K562 (cell line): ENCODE results near the gene MTHFD2. TPM values are rescaled to one million over a fixed set of nuclear protein-coding genes. Genes with fewer than 3 reads are reported as not detected.

Experiments used
- C11orf30 ChIP-seq: fragments of 450-650 bp; IDR thresholded peaks from 2 replicates; pipeline ENCODE4 v1.6.1; 2016; ENCODE audit warnings: low read depth, mild to moderate bottlenecking
- CBFB ChIP-seq: sonication (generic); formaldehyde crosslinking; IDR thresholded peaks from 2 replicates; pipeline ENCODE4 v1.4.0; 2020; ENCODE audit warnings: mild to moderate bottlenecking, missing genetic modification reagents
- CHD2 ChIP-seq: IDR thresholded peaks from 2 replicates; pipeline ENCODE4 v1.6.1; 2011; ENCODE audit warnings: low read depth, low read length
- CLOCK ChIP-seq: fragments of 250-450 bp; sonication (Bioruptor Pico); IDR thresholded peaks from 2 replicates; pipeline ENCODE4 v1.4.0; 2020; ENCODE audit warnings: mild to moderate bottlenecking, moderate library complexity, borderline replicate concordance
- CXXC5 ChIP-seq: fragments of 250-450 bp; sonication (Bioruptor Pico); IDR thresholded peaks from 2 replicates; pipeline ENCODE4 v1.8.0; 2022; ENCODE audit warnings: inconsistent platforms, mild to moderate bottlenecking, moderate library complexity
- ESRRB ChIP-seq: fragments of 250-450 bp; sonication (Bioruptor Pico); IDR thresholded peaks from 2 replicates; pipeline ENCODE4 v1.5.0; 2020; ENCODE audit warnings: mild to moderate bottlenecking, moderate library complexity, borderline replicate concordance
- ETV5 ChIP-seq: sonication (generic); formaldehyde crosslinking; IDR thresholded peaks from 2 replicates; pipeline ENCODE4 v1.4.0; 2020; ENCODE audit warnings: low read depth, mild to moderate bottlenecking, missing genetic modification reagents
- EZH2 ChIP-seq: IDR thresholded peaks from 2 replicates; pipeline ENCODE4 v1.6.1; 2012; ENCODE audit warnings: low read depth, mild to moderate bottlenecking, inconsistent platforms, low read length, borderline replicate concordance
- FOXA1 ChIP-seq: fragments of 450-650 bp; IDR thresholded peaks from 2 replicates; pipeline ENCODE4 v1.6.1; 2016; ENCODE audit warnings: mild to moderate bottlenecking, borderline replicate concordance
- HDAC1 ChIP-seq, 2 experiments: fragments of 450-650 bp; IDR thresholded peaks; 2 replicates each; pipeline ENCODE4 v1.6.1; 2016 to 2017; ENCODE audit warnings: inconsistent platforms in 1 of 2, mild to moderate bottlenecking in 1 of 2, moderate library complexity in 1 of 2
- HIVEP1 ChIP-seq: fragments of 250-450 bp; sonication (Bioruptor Pico); IDR thresholded peaks from 2 replicates; pipeline ENCODE4 v1.4.0; 2020; ENCODE audit warnings: mild to moderate bottlenecking
- HSF4 ChIP-seq: fragments of 250-450 bp; sonication (Bioruptor Pico); IDR thresholded peaks from 2 replicates; pipeline ENCODE4 v2.1.2; 2022; ENCODE audit warnings: mild to moderate bottlenecking, moderate library complexity, borderline replicate concordance
- IRF1 ChIP-seq: sonication (generic); formaldehyde crosslinking; IDR thresholded peaks from 2 replicates; pipeline ENCODE4 v1.8.0; 2022; ENCODE audit warnings: missing genetic modification reagents, mild to moderate bottlenecking, borderline replicate concordance
- NFATC3 ChIP-seq: fragments of 450-650 bp; IDR thresholded peaks from 2 replicates; pipeline ENCODE4 v1.6.1; 2017; ENCODE audit warnings: mild to moderate bottlenecking
- NFRKB ChIP-seq: fragments of 450-650 bp; IDR thresholded peaks from 2 replicates; pipeline ENCODE4 v1.6.1; 2016; ENCODE audit warnings: low read depth
- NR4A1 ChIP-seq, 2 experiments: fragments of 250-450 bp in 1 of 2; fragments of 450-650 bp in 1 of 2; sonication (Bioruptor Pico) in 1 of 2; IDR thresholded peaks; 2 replicates each; pipeline versions ENCODE4 v1.4.0 to v1.6.1; 2016 to 2020; ENCODE audit warnings: mild to moderate bottlenecking in 2 of 2, missing compliant biosample characterization in 1 of 2, missing genetic modification characterization in 1 of 2, moderate library complexity in 1 of 2
- PHB ChIP-seq: fragments of 250-450 bp; sonication (Bioruptor Pico); IDR thresholded peaks from 2 replicates; pipeline ENCODE4 v1.5.0; 2021
- PHF20 ChIP-seq: fragments of 450-650 bp; IDR thresholded peaks from 2 replicates; pipeline ENCODE4 v1.6.1; 2018; ENCODE audit not compliant: partially characterized antibody
- SIN3B ChIP-seq: fragments of 450-650 bp; IDR thresholded peaks from 2 replicates; pipeline ENCODE4 v1.6.1; 2017; ENCODE audit warnings: low read depth, mild to moderate bottlenecking, moderate library complexity
- STAT5A ChIP-seq: IDR thresholded peaks from 2 replicates; pipeline ENCODE4 v1.6.1; 2012; ENCODE audit warnings: low read length, inconsistent platforms, borderline replicate concordance
- SUPT5H ChIP-seq: fragments of 450-650 bp; IDR thresholded peaks from 2 replicates; pipeline ENCODE4 v1.6.1; 2016
- ZBTB8A ChIP-seq: fragments of 450-650 bp; IDR thresholded peaks from 2 replicates; pipeline ENCODE4 v1.6.1; 2018; ENCODE audit warnings: mild to moderate bottlenecking, moderate library complexity; ENCODE audit not compliant: partially characterized antibody
- ZFP1 ChIP-seq: fragments of 450-650 bp; formaldehyde crosslinking; IDR thresholded peaks from 2 replicates; pipeline ENCODE4 v1.4.0; 2020; ENCODE audit warnings: mild to moderate bottlenecking, mixed read lengths
- ZNF121 ChIP-seq: sonication (generic); formaldehyde crosslinking; conservative IDR thresholded peaks from 2 replicates; pipeline ENCODE4 v1.8.0; 2022; ENCODE audit warnings: missing genetic modification reagents
- ZNF436 ChIP-seq: fragments of 250-450, 450-650 bp; sonication (Bioruptor Pico); formaldehyde crosslinking; IDR thresholded peaks from 2 replicates; pipeline ENCODE4 v1.7.0; 2020; ENCODE audit warnings: mild to moderate bottlenecking
- ZNF75A ChIP-seq: fragments of 450-650 bp; formaldehyde crosslinking; IDR thresholded peaks from 2 replicates; pipeline ENCODE4 v1.4.0; 2020; ENCODE audit warnings: mild to moderate bottlenecking
- polyA plus RNA-seq, 8 experiments: library from polyadenylated mRNA; depleted of rRNA in 4 of 8; stranded (reverse) in 5 of 8; unstranded in 3 of 8; fragments of >200 nt; fragmentation: Nextera tagmentation in 2 of 8; fragmentation: Illumina TruSeq in 1 of 8; extraction: Ambion mirVana in 2 of 8; extraction: Trizol in 1 of 8; gene quantifications; 2 replicates each; pipeline versions ENCODE4 v1.2.1 to v1.2.3, GENCODE V29; 2011 to 2014; ENCODE audit warnings: inconsistent platforms in 1 of 8, missing spikeins in 1 of 8
- total RNA-seq, 7 experiments: library from RNA; depleted of rRNA in 6 of 7; stranded (reverse); fragments of >200 nt in 6 of 7; fragmentation: Illumina TruSeq in 2 of 7; extraction: Trizol in 2 of 7; gene quantifications; 2 replicates each; pipeline versions ENCODE4 v1.2.1 to v1.2.3, GENCODE V29; 2011 to 2021; ENCODE audit warnings: low replicate concordance in 1 of 7

MTHFD2 gene
- total and polyA plus RNA-seq, 9 of the 15 experiments (the other 6 are each of a cell fraction or from before 2014, with no cell fraction given) = 113 to 520 (median 234) TPM

GRCh38 chr2:74198461-74199274 lies at the start of gene MTHFD2 (continued):
- TF ChIP-seq PHF20 (no peak), SIN3B (peak; percentile 7; the same call in 1 of the 2 replicates), NFATC3 (no peak), HDAC1 (IDR thresholded peaks at IDR 0.05) (peak in 1 of 2 experiments; percentile 88; a peak in 2 of 4 replicates), C11orf30 (no peak), CBFB (CRISPR knock-in tag) (peak; percentile 86; the same call in 1 of the 2 replicates), PHB (no peak), FOXA1 (no peak), ZNF436 (no peak), ZNF75A (CRISPR knock-in tag) (no peak), STAT5A (peak; percentile 20; the same call in 1 of the 2 replicates), NR4A1 (CRISPR knock-in tag; IDR thresholded peaks at IDR 0.05) (no peak), NR4A1 (tag; IDR thresholded peaks at IDR 0.05) (peak; percentile 44; the same call in 1 of the 2 replicates), CLOCK (no peak), IRF1 (peak; percentile 81; the same call in 1 of the 2 replicates), HIVEP1 (no peak), ZNF121 (CRISPR knock-in tag) (no peak), EZH2 (no peak), ZFP1 (CRISPR knock-in tag) (no peak), NFRKB (peak; percentile 87), ZBTB8A (no peak), ETV5 (peak; percentile 89), ESRRB (CRISPR knock-in tag) (peak; percentile 35; the same call in 1 of the 2 replicates), CHD2 (peak; percentile 72), SUPT5H (peak; percentile 99), HSF4 (CRISPR knock-in tag) (peak; percentile 27; the same call in 1 of the 2 replicates), CXXC5 (peak; percentile 80)
